ENCODE measurements around the gene SLC22A7. TPM values are rescaled to one million over a fixed set of nuclear protein-coding genes. Genes with fewer than 3 reads are reported as not detected.

Gene SLC22A7
- total RNA-seq, 1 donor from 2014 or later, result not detected

DNA sequence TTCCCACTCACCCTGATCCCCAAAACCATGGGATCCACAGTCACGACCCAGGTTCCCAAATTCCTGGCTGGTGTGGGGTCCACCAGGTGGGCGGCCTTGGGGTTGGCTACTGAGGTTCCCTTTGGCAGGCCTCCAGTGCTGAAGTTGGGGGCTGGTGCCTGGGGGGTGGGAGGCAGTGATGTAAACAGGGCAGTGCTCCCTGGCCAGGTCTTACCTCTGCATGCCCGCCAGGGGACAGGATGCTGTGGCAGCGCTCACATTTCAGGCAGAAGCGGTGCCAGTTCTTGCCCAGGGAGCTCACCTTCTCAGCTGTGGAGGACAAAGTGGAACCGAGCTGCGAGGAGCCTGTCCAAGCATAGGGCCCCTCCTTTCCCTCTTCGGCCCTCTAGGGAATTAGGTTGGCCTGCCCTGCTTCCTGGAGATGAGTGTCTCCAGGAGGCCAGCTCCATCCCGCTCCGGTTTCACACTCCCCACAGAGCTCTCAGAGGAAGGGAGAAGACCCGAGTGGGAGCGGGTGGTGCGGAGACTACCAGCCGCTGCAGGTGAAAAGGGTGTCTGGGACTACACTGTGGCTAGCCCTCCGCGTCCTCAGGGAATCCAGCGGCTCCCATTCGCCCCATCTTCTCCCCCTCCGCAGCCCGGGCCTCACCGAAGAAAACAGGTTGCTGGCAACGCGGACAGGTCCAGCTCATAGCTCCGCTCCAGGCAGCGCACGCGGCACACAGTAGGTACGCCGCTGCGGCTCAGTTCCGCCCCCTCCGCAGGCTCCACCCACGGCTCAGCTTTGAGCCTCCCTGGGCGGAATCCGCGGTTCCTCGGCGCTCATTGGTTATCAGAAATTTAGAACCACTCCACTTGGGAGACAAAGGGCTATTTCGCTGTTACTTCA is 10.3 kb downstream of the SLC22A7 start, which contains the start of gene CRIP3:
Gene CRIP3, minus strand, starts transcription at position 726 of the 889 bp plus-strand sequence. Its CDS starts 34 bp downstream, at position 692.
- Mint-ChIP-seq H3K27ac (ENCODE audit: unreplicated experiment) (no peak within 1 kb of the TSS), H3K4me3 (ENCODE audit: unreplicated experiment) (peak within 1 kb of the TSS; percentile 85), H3K9me3 (ENCODE audit: unreplicated experiment) (no peaks in the 10 kb centered on the region), H3K36me3 (ENCODE audit: low read depth, unreplicated experiment) (no peaks in the 10 kb centered on the region), H3K27me3 (ENCODE audit: unreplicated experiment) (no peaks in the 10 kb centered on the region), H3K4me1 (ENCODE audit: unreplicated experiment) (no peaks in the 10 kb centered on the region)
- no peak for TF ChIP-seq CTCF (IDR thresholded peaks at IDR 0.05; ENCODE audit: unreplicated experiment)
- no peak for DNase-seq (ENCODE audit: low spot score)

DNA sequence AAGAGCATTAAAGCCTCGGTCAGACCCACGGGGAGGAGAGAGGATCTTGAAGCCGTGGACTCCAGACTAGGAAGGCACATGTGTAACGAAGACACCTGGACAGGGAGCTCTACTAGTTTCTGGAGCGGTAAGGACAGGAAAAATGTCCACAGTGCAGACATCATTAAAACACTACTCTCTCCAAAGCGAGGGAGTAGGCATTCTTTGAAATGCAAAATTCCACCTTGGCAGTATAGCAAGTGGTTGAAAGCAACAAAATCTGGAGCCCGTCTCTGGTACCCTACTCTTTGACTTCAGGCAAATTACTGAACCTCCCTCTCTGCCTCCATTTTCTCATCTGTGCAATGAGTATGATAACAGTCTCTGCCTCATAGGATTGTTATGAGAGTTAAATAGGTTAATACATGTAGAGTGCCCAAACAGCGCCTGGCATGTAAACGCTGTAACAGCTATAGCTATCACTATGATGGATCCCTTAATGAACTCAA is 11.0 kb downstream of the SLC22A7 start:
- Mint-ChIP-seq H3K27me3 (ENCODE audit: unreplicated experiment) (no peaks in the 10 kb centered on the region), H3K36me3 (ENCODE audit: low read depth, unreplicated experiment) (no peaks in the 10 kb centered on the region), H3K27ac (ENCODE audit: unreplicated experiment) (no peak overlapping the region), H3K4me3 (ENCODE audit: unreplicated experiment) (peak overlapping the region; percentile 85), H3K9me3 (ENCODE audit: unreplicated experiment) (no peaks in the 10 kb centered on the region), H3K4me1 (ENCODE audit: unreplicated experiment) (no peaks in the 10 kb centered on the region)
- no peak for DNase-seq (ENCODE audit: low spot score)
- no peak for TF ChIP-seq CTCF (IDR thresholded peaks at IDR 0.05; ENCODE audit: unreplicated experiment)

GRCh38 chr6:43310134-43310533 is 12.1 kb downstream of the SLC22A7 start:
- Mint-ChIP-seq H3K27me3 (ENCODE audit: unreplicated experiment) (no peaks in the 10 kb centered on the region), H3K4me1 (ENCODE audit: unreplicated experiment) (no peaks in the 10 kb centered on the region), H3K9me3 (ENCODE audit: unreplicated experiment) (no peaks in the 10 kb centered on the region), H3K36me3 (ENCODE audit: low read depth, unreplicated experiment) (no peaks in the 10 kb centered on the region), H3K27ac (ENCODE audit: unreplicated experiment) (no peak overlapping the region), H3K4me3 (ENCODE audit: unreplicated experiment) (peak overlapping the region; percentile 62)
- no peak for DNase-seq (ENCODE audit: low spot score)
- no peak for TF ChIP-seq CTCF (IDR thresholded peaks at IDR 0.05; ENCODE audit: unreplicated experiment)

- TF ChIP-seq CTCF (IDR thresholded peaks at IDR 0.05; ENCODE audit: unreplicated experiment), result no peak
- H3K4me1 Mint-ChIP-seq (ENCODE audit: unreplicated experiment), result no peaks in the 10 kb centered on the region
- no peak overlapping the region for H3K4me3 Mint-ChIP-seq (ENCODE audit: unreplicated experiment)
- no peak overlapping the region for H3K27ac Mint-ChIP-seq (ENCODE audit: unreplicated experiment)
- no peaks in the 10 kb centered on the region for H3K27me3 Mint-ChIP-seq (ENCODE audit: unreplicated experiment)
- no peaks in the 10 kb centered on the region for H3K36me3 Mint-ChIP-seq (ENCODE audit: low read depth, unreplicated experiment)
- no peak for DNase-seq (ENCODE audit: low spot score)
- H3K9me3 Mint-ChIP-seq (ENCODE audit: unreplicated experiment), result no peaks in the 10 kb centered on the region
These were observed 12.6 kb downstream of the SLC22A7 start for GRCh38 chr6:43310624-43311023.

GRCh38 chr6:43311666-43312065 is 13.6 kb downstream of the SLC22A7 start:
- peaks cover 6% of the 10 kb centered on the region for H3K4me1 Mint-ChIP-seq (ENCODE audit: unreplicated experiment)
- no peak for DNase-seq (ENCODE audit: low spot score)
- H3K4me3 Mint-ChIP-seq (ENCODE audit: unreplicated experiment), result no peak overlapping the region
- no peaks in the 10 kb centered on the region for H3K9me3 Mint-ChIP-seq (ENCODE audit: unreplicated experiment)
- TF ChIP-seq CTCF (IDR thresholded peaks at IDR 0.05; ENCODE audit: unreplicated experiment), result no peak
- no peaks in the 10 kb centered on the region for H3K36me3 Mint-ChIP-seq (ENCODE audit: low read depth, unreplicated experiment)
- H3K27ac Mint-ChIP-seq (ENCODE audit: unreplicated experiment), result no peak overlapping the region
- no peaks in the 10 kb centered on the region for H3K27me3 Mint-ChIP-seq (ENCODE audit: unreplicated experiment)

Measured in endothelial cell (in vitro differentiated cells).